Astrocyte of the cerebellum (primary cell): ENCODE data around the gene ANKMY2.

Experiments
- DNase-seq: peaks from one replicate; pipeline ENCODE4 v3.0.0-alpha.2; 2011; ENCODE audit warnings: low read depth
- H3K4me3 ChIP-seq: 2 replicates; pipeline ENCODE4 v1.5.1; 2011; ENCODE audit warnings: mild to moderate bottlenecking, low read depth, low read length, moderate library complexity
- CTCF ChIP-seq: IDR thresholded peaks from 2 replicates; pipeline ENCODE4 v1.5.1; 2012; ENCODE audit warnings: low read length, low read depth, moderate library complexity, mild to moderate bottlenecking; ENCODE audit errors: missing control alignments
- in situ Hi-C: cut with HindIII; loops from 2 replicates; pipeline ENCODE4 v1.10.0; 2017; ENCODE audit warnings: low sequenced_read_pairs

Gene ANKMY2

DNA sequence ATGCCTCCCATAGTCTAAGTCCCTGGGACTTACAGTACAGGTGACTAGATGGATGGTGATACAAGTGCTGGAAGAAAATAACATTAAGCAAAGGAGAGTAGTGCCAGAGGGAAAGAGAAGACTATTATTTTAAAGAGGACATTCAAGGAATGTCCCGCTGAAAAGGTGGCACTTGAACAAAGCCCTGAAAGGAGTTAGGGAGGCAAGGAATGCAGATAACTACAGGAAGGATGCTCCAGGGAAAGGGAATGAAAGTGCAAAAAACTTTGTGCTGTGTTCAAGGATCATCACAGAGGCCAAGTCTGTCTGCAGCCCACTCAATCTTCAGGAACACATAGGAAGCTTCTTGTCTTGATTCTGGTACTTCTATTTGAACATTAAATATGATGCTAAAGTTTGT, 14.9 kb downstream of the ANKMY2 start:
- no peak for DNase-seq
- in situ Hi-C loops = no loop called here
- H3K4me3 ChIP-seq = no peak overlapping the region
- TF ChIP-seq CTCF = no peak

DNA sequence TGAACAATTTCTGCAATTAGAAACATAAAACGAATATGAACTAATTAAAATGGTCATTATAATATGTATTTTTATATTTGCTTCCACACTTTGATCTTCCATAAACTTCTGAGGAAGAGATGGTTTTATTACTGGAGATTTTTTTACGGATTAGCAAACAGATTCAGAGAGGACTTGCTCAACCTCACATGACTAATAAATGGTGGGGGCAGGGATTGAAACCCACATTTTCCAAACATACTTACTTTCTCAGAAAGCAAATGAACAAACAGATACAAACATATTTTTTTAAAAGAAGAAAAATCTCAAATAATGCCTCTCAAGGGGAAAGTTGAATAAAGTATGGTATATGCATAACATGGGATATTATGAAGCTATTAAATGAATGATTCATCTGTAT, 18.3 kb downstream of the ANKMY2 start:
- DNase-seq = no peak
- no peak overlapping the region for H3K4me3 ChIP-seq
- TF ChIP-seq CTCF = no peak
- in situ Hi-C loops = no loop called here

DNA sequence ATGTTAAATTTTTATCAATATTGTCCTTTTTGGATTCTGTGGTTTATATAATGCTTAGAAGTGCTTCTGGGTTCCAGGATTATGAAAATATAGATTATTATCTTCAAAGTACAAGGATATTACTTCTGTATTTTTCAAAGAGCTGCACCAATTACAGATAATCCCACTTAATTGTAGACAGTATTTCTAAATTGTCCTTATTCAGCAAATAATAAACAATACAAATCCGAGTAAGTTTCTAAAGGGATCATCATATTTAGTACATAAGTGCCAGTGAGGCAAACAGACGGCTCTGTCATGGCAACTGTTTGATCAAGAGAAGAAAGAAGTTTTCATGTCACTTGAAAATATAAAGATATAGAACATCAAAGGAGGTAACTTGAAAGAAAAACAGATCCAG, 19.2 kb downstream of the ANKMY2 start:
- no peak for TF ChIP-seq CTCF
- no peak for DNase-seq
- in situ Hi-C loops = no loop called here
- H3K4me3 ChIP-seq = no peak overlapping the region

GRCh38 chr7:16619979-16620408, 25.6 kb downstream of the ANKMY2 start:
- DNase-seq = no peak
- in situ Hi-C loops = no loop called here
- no peak for TF ChIP-seq CTCF
- no peak overlapping the region for H3K4me3 ChIP-seq

DNA sequence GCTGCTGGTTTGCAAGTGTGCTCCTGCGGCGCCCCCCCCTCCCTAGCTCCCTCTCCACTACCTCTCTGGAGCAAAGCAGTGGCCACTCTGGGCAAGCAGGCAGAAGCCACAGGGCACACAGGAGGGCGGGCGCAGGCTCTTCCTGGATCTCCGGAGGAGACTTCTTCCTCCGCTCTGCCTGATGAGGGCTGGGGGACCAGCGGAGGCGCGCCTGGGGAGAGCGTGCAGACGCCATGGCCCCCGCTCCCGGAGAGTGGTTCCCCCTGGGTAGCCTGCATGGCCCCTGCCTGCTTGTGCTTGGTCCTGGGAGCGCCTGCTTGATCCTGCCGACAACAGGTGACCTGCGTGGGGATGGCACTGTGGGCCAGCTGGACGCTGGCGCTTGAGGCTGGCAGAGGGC, 29.0 kb downstream of the ANKMY2 start:
- H3K4me3 ChIP-seq = no peak overlapping the region
- no peak for TF ChIP-seq CTCF
- DNase-seq = no peak
- in situ Hi-C loops = no loop called here

DNA sequence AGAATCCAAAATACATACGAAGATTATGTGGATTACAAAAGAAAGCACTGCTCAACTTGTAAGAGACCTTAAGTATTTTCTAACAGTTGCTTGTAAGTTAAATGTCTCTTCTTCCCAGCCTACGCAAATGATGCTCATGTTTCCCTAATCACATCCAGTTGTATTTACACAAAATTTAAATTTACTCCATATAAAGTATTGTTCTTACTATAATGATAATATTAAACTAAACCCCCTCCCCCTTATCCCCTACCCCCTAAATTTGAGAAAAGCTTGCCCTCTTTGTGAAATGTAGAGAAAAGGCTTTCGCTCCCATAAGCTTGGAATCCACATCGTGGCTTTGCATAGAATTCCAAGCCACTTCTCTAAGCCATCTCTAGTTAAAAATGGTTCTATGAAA, 29.4 kb downstream of the ANKMY2 start:
- TF ChIP-seq CTCF = no peak
- in situ Hi-C loops = no loop called here
- DNase-seq = no peak
- no peak overlapping the region for H3K4me3 ChIP-seq

GRCh38 chr7:16615228-16615627, 30.3 kb downstream of the ANKMY2 start:
- in situ Hi-C loops = no loop called here
- DNase-seq = no peak
- TF ChIP-seq CTCF = no peak

More at GRCh38 chr7:16615228-16615627, 30.3 kb downstream of the ANKMY2 start:
- no peak overlapping the region for H3K4me3 ChIP-seq
